Measurements from ENCODE around the gene MTUS2.
A peak's percentile ranks its signal among the peaks of the same experiment; 100 is the strongest.

Gene MTUS2

DNA sequence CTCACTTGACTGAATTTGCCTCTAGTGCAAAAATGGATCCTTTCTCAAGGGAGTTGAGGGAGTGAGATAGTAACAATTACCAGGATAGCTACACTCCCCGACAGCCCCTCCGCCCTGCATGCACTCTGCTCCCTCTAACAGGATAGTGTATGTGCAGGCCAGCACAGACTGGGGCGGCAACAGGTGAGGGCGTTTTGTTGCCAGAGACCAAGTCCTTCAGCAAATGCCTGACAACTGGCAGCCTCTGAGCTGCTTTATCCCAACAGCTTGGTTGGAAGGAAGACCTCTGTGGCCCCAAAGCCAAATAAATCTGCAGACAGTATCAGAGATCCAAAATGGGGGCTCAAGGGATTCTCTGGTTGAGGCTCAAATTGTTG lies 688.7 kb downstream of the MTUS2 start:
- no peak for DNase-seq (ENCODE audit: low read depth)

DNA sequence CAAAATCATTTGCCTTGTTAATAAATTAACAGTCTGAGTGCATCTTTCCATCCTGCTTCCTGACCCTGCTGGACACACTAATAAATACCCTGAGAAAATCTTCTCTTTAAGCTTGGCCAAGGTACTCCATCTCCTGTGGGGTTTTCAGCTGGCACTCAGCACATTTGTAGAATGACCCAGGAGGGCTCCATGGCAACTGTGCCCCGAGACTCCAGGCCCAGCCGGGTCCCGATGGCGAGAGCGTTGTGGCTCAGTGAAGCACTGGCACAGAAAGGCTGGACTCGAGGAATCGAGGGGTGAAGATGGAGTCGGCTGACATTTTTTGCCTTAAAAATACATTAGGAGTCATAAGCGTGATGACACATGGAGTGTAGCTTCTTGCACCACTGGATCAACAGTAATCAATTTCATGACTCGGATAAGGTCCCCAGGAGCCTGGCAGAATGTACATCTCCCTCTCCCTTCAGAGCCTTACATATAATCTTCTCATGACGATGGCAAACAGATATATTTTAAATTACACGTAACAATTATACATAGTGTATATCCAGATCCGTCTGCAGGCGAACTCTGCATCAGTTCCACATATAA lies 690.0 kb downstream of the MTUS2 start:
- DNase-seq (ENCODE audit: low read depth) = no peak

GRCh38 chr13:29510651-29511084 lies 690.5 kb downstream of the MTUS2 start:
- DNase-seq (ENCODE audit: low read depth) = no peak

- DNase-seq (ENCODE audit: low read depth) = no peak
Measured at GRCh38 chr13:29511106-29511796, 691.1 kb downstream of the MTUS2 start.

- DNase-seq (ENCODE audit: low read depth) = no peak
Measured at GRCh38 chr13:29511980-29512379, 691.8 kb downstream of the MTUS2 start.

DNA sequence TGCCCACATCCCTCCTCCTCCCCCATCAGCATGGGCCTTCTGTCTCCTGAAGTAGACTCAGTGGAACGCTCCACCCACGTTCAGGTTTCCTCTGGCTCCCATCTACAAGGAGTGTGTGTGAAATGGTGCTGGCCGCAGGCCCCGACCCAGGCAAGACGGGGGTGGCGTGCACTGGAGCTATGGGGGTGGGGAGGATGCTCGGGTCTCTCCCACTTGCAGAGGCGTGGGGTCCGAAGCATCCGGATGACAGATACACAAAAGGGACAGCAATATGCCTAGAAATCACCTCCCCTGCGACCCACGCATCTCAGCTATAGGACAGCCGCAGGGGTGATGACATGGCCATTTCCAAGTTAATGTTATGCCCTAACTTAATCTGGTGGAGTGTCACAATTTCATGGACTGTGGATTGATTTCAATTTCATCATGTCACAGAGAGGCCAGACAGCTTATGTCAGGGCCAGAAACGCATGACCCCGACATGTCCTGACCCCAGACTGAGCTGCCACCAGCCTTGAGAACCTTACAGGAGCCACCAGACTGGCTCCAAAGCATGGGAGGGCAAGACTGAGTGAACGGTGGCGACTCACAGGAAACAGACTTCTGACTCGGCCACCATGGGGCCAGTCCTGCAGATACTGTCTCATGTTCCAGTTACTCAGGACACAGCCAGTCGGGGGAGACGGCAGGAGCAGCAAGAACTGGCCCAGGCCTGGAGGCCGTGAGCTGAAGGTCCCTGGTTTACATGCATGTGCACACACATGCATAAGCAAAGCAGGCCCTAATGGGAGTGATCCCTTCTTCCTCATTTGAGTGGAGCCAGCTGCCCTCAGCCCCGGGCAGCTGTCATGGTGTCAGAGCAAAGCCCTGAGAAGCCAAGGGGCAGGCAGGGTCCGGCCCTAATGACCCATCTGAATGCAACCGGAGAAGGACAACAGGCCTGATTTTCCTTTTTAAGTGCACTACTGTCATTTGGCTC lies 693.2 kb downstream of the MTUS2 start:
- no peak for DNase-seq (ENCODE audit: low read depth)

GRCh38 chr13:29513981-29514719 lies 694.0 kb downstream of the MTUS2 start:
- no peak for DNase-seq (ENCODE audit: low read depth)

- no peak for DNase-seq (ENCODE audit: low read depth)
Measured at GRCh38 chr13:29514720-29515310, 694.7 kb downstream of the MTUS2 start.

- no peak for DNase-seq (ENCODE audit: low read depth)
Measured at GRCh38 chr13:29515372-29515771, 695.2 kb downstream of the MTUS2 start.

GRCh38 chr13:29516012-29516411 lies 695.9 kb downstream of the MTUS2 start:
- no peak for DNase-seq (ENCODE audit: low read depth)

DNA sequence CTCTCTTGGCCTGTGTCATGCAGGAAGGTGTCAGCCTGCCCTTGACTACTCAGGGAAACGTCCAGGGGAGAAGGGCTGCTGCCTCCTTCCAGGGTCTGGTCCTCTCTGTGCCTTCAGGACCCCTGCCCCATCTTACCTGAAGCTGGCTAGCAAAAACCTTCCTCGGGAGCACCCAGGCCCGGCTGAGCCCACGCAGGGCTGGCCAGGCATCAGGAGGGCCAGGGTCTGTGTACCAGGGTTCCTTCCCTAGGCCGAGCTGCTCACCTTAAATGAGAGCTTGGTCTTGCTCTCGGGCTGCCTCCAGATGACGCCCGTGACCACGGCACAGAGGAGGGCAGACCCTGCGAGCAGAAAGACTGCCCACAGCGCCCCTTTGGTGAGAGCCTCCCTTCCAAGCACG lies 696.7 kb downstream of the MTUS2 start:
- no peak for DNase-seq (ENCODE audit: low read depth)

GRCh38 chr13:29519921-29520320 lies 699.8 kb downstream of the MTUS2 start:
- no peak for DNase-seq (ENCODE audit: low read depth)

- DNase-seq (ENCODE audit: low read depth) = peak; percentile 65
Measured at GRCh38 chr13:29520671-29521070, 700.5 kb downstream of the MTUS2 start.

- DNase-seq (ENCODE audit: low read depth) = no peak
Measured at GRCh38 chr13:29521336-29521735, 701.2 kb downstream of the MTUS2 start.

DNA sequence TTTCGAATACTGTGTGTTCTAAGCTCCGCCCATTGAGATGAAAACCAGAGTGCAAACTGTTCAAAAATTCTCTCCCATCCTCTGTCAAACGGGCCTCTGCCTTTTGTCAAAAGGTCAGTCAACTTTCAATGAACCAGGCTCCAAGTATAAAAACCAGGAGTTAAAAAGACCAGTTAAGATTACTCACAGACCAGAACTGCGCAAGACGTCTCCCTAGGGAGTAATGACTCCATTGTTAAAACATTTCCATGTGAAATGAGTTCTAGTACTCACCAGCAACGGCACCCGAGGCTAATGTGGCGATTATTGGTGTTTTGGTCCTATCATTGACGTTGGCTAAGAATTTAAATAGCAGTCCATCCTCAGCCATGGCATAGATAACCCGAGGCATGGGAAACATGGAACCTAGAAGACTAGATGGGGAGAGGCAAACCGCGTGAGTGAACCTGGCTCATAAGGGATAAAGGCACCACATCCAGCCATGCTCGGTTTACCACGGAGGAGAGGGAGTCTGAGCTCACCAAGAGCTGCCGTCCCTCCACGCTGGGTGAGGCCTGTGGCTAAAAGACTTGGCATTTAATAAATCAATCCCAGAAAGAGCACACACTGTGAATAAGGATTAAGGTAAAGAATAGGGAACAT lies 702.0 kb downstream of the MTUS2 start:
- peak; percentile 68 for DNase-seq (ENCODE audit: low read depth)

DNA sequence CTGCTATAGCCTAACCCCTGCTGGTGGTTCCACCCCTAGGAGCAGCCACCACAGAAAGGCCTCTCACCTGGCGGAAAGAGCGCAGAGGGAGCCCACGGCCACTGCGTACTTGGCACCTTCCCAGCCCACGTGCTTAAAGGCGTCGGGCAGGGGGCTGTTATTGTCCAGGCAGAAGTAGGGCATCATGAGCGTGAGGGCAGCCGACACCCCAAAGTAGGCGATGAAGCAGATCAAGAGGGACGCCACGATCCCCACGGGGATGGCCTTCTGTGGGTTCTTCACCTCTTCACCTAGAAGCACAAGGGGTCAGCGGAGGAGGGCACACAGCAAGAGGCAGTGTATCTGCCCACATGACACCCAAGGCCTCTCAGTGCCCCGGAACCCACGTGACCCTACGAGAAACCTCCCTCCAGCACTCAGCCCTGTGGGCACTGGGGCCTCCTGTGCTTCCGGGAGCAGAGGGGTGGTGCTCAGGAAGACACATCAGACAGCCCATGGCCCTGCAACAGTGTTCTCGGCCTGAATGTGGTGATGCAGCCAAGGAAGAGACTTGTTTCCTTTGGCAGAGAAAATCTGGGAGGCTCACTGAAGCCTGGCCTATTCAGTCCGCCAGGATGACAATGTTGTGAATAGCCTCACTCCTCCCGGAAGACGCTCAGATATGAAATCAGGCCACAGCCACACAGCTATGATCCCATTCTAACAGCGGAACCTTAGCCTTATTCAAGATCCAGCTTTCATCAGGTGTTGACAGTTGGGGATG lies 703.2 kb downstream of the MTUS2 start:
- no peak for DNase-seq (ENCODE audit: low read depth)

DNA sequence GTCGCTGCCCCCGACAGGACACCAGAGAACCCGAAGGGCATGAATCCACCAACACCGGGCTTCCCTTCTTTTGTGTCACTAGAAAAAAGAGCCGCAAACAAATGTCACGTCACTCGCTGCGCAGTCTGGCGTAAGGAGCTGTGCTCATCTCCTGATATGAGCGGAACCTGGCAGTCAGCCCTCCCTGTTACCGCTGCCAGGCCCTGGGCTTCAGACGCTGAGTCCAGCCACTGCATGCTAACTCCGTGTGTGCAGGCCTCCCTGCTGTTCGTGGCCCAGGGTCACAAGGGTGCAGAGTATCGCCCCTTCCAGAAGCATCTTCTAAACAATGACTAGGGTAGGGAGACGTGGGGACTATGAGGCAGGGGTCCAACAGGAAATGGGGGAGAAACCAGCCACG lies 704.0 kb downstream of the MTUS2 start:
- no peak for DNase-seq (ENCODE audit: low read depth)

DNA sequence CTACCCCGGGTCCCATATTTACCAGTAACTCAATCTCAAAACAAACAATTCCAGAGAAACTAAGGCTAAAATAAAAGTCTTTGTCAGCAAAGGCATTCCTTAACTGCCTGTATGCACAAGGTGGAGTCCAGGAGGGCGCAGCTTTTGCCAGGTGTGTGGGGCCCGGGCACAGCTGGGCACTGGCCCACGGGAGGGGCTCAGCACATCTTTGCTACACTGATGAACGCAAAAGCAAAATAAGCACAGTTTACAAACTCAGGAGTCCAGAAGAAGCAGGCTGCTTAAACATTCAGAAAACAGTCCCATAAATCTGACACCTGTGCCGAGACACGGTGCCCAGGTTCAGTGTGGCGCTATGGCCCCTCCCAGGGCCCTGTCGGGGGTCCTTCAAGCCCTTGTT lies 704.5 kb downstream of the MTUS2 start:
- no peak for DNase-seq (ENCODE audit: low read depth)

DNA sequence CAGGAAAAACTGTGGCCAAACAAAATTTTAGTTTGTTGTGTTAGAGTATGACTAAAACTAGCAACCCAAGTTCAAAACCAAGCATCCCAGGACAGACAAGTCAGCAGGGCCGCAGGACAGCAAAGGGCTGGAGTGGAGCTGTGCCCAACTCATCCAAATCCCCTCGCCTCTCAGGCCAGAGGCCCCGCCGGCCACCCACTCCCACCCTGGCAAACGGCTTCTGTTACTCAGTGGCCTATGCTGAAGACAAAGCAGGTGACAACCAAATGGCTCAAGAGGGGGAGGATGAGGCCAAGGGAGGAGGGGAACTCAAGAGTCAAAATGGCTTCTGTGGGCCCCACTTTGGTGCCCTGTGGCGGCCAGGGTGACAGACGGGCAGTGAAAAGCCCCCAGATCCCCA lies 705.6 kb downstream of the MTUS2 start:
- DNase-seq (ENCODE audit: low read depth) = no peak

GRCh38 chr13:29526741-29527140 lies 706.6 kb downstream of the MTUS2 start:
- no peak for DNase-seq (ENCODE audit: low read depth)

All from HS-27A (cell line).